COLO829 (cell line): ENCODE measurements around the gene AMDHD1.

Experiments
- DNase-seq: peaks from one replicate; pipeline ENCODE4 v3.0.0; 2012; ENCODE audit warnings: low spot score

Gene AMDHD1

DNA sequence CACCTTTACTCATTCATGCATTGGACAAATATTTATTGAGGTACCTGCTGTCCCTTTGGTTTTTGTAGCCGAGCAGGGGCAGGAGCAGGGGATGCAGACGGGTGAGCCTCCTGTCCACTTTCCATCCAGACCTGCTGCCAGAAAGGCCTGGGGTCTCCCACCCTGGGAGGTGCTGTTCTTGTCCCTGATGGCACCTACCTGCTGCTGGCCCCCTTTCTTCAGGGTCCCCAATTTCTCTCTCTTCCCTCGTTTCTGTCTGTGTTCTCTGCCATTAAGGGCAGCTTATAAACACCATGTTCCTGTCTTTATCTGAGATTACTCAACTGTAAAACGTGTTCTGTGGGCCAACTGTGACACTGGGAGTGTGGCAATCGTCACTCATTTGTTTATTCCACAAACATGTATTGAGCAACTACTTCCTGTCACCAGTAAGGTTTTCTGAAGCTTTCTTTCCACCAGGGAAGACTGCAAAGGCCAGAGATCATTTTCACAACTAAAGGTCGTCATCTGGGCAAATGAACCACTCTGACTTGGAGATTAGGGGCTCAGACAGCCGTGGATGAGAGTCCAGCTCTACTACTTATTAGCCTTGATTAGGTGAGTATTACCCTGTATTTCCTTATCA lies 53.0 kb downstream of the AMDHD1 start, which contains the start of gene HAL:
TSS of gene HAL (minus strand) at position 311 of the 625 bp plus-strand sequence. CDS start 434 bp downstream, outside the sequence.
- no peak for DNase-seq

DNA sequence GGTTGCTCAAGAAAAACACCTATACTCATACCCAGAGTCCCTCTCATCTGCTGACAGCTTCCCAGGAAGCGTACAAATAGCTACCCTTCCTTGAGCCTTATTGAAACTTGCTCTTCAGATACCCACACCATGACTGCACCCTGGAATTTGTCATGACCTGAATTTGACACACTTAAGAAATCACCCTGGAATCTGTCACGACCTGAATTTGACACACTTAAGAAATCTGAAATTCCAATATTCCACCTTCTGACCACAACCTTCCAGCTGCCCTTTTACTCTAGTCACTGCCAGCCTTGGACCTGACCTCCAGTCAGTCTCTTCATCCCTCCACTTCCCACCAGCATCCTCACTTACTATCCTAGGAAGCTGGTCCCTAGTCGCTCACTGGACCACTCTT lies 54.1 kb downstream of the AMDHD1 start:
- DNase-seq: no peak

DNA sequence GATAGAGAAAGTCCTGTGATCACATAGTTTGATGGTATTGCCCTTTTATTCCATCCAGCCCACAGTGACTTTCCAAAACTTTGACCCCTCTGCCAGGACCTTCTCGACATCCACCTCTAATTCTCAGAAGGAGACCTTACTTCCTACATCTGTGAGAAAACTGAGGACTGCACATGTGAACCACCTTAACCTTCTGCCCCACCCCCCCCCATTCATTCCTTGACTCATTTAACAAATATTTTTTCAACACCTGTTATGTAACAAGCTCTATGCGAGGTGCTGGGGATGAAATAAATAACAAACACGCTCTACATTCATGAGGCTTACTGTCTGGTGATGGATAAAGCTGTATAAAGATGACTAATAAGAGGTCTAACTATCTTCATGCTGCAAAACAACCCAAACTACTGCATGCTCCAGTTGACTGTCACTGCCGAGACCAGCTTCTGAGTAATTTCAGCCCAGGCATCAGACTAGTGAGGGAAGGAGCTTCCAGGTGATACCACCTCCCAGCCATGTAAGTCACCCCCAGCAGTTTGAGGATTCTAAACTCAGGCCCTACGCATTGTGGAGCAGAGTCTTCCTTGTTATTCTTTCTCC lies 54.9 kb downstream of the AMDHD1 start:
- no peak for DNase-seq

DNA sequence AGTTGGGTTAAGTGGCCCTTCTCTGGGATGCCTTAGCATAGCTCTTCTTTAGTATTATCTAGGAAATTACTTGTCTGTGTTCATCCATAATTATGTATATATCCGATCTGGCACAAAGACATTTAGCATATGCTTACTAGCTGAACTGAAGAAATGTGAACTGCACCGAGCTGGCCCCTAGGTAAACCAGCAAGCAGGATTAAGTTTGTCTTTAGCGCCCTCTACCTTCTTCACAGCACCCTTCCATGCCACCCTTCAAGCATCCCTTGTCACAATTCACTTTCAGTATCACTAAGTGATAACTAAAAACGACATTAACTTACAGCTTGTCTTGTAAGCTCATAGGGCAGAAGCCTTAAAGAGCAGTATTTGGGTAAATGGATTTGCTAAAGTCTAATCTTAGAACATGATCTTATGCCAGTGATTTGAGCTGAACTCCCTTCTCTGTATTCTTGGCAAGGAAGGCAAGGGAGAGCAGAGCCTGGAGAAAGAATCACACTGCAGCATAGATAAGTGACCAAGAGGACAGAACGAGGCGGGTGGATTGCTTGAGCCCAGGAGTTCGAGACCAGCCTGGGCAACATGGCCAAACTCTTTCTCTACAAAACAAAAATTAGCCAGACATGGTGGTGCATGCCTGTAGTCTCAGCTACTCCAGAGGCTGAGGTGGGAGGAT lies 55.6 kb downstream of the AMDHD1 start:
- peak; percentile 50 for DNase-seq

DNA sequence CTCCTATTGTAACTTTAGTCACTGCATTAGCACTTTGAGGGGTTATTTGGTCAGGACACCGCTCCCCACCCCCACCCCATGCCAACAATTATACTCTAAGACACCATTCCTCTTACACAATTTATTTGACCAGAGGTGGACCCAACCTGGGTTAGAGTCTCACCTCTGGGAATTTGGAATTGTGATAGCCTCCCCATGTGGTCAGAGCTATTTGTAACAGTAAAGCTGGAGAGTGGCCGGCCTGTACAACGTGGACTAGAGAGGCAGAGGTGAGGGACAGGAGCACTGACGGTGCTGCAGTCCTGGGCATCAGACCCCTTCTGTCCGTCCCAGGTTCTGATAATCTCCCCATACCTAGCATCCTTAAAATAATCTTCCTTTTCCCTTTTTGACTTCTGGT lies 56.4 kb downstream of the AMDHD1 start:
- no peak for DNase-seq

DNA sequence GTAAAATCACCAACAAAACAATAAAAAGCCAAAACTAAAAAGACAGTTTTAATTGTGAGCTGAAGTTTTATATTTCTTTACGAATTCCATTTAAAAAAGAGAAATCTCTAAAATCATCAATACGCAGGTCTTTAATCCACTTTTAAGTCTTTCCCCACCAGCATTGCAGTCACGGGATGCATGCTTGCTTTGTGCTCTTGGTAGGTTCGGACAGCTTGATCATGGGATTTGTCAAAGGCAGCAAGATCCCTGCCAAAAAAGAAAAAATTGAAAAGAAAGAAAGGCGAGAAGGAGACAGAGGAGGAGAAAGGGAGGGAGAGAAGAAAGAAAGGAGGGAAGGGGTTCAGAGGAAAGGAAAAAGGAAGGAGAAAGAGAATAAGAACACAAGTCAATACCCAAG lies 57.7 kb downstream of the AMDHD1 start:
- DNase-seq: no peak

DNA sequence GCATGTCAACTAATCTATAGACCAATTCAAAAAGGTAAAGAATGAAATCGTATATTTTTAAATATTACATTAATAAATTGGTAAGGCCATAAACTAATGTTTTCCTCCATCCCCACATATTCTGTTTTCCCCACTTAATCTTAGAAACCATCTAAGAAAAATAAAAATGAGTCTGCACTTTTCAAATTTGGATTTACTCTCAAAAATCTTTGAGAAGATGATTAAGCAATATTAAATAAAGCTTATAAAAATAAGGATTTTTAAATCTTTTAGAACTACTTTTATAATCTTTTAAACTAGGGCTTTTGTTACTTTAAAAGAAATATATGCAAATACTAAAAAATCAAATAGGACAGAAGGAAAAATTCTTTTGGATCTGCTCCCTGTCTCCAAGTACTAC lies 63.6 kb downstream of the AMDHD1 start:
- DNase-seq: no peak

DNA sequence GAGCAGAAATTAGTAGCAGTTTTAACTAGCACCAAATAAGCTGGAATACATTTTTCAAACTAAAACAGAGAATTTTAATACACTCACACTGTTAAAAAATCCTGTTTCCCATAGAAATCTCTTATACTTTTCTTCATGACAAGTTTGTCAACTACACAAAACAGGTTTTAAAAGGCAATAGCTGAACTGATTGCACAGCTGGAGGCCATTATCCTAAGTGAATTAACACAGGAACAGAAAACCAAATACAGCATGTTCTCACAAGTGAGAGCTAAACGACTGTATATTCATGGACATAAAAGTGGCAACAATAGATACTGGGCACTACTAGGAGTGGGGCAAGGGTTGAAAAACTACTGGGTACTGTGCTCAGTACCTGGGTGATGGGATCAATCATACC lies 64.6 kb downstream of the AMDHD1 start:
- no peak for DNase-seq

DNA sequence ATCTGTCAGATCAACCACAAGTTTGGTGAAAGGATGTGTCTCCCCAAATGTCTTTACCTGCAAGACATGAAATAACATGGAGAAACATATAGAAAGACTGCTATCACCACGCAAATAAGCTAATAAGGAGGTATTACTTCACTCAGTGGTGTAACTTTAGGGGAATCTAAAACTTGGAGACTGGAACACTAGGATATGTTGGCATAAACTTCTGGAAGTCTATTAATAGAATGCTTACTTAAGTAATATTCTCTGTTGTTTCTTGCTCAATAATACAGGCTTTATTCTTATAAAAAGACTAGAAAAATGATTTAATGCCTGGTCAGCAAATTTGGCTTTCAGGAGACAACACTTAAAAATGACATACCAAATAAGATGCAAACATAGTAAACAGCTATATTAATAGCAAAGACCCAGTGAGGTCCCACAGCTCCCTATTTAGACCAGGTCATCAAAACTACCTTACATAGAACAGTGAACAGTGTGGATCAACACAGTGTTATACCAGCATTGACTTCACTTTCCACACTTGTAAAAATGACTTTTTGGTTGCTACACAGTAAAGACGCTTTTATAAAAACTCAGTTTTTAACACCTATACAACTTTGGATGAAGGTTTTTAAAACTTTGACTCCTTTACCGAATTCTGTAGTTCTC lies 71.9 kb downstream of the AMDHD1 start:
- no peak for DNase-seq

DNA sequence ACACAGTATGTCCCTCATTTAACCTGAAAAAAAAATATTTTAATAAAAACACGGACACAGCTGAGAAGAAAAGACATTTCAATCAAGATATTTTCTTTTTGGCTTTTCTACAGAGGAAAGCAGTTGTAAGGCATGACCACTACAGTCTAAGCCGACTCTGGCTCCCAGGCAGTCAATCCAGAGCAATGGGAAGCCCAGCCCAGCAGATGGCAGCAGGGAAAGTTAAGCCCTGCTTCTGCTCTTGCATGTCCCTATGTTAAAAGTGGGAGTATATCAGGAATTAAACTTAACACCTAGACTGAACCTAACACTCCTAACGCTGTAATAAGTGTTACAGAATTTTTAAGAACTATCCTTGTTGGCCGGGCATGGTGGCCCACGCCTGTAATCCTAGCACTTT lies 72.5 kb downstream of the AMDHD1 start:
- no peak for DNase-seq
